Measurements from ENCODE around the gene CCDC14.

DNA sequence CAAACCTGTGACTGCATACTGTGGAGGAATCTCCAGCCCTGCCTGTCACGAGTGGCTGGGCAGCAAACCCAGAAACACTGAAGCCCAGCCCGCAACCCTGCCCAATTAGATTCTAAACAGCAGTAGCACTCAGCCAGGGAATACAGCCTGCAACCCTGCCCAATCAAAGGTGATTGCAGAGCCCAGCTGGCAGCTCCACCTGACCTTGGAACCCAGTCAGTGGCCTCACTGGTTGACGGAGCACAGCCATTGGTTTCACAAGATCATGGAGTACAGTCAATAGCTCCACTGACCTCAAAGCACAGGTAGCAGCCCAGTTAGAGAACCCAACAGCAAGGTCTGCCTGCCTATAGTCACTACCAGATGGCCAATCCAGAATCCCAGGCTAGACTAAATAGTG is 41.7 kb downstream of the CCDC14 start:
- TF ChIP-seq EZH2 (IDR thresholded peaks at IDR 0.05; ENCODE audit: insufficient read depth, poor library complexity, severe bottlenecking), result no peak
- TF ChIP-seq EZH2phosphoT487 (IDR thresholded peaks at IDR 0.05; ENCODE audit: insufficient read depth, low read depth), result no peak

All from GM23248 (cell line).